ENCODE measurements around the gene TLCD3B.

Gene TLCD3B

GRCh38 chr16:29987371-29988085 lies 43.5 kb downstream of the TLCD3B start:
- DNase-seq = no peak

GRCh38 chr16:29986931-29987330 lies 44.1 kb downstream of the TLCD3B start:
- DNase-seq = no peak

GRCh38 chr16:29986231-29986630 lies 44.8 kb downstream of the TLCD3B start:
- DNase-seq = no peak

- DNase-seq = no peak
Observed at GRCh38 chr16:29985271-29985811, 45.7 kb downstream of the TLCD3B start.

- no peak for DNase-seq
Observed at GRCh38 chr16:29984764-29985147, 46.3 kb downstream of the TLCD3B start.

GRCh38 chr16:29984137-29984763 lies 46.8 kb downstream of the TLCD3B start:
- no peak for DNase-seq

GRCh38 chr16:29983420-29984136 lies 47.5 kb downstream of the TLCD3B start:
- DNase-seq = no peak

- DNase-seq = no peak
Observed at GRCh38 chr16:29982560-29983419, 48.3 kb downstream of the TLCD3B start.

- no peak for DNase-seq
Observed at GRCh38 chr16:29978564-29979270, 52.4 kb downstream of the TLCD3B start.

- DNase-seq = no peak
Observed at GRCh38 chr16:29978081-29978480, 53.0 kb downstream of the TLCD3B start.

GRCh38 chr16:29977063-29977825 lies 53.8 kb downstream of the TLCD3B start:
- DNase-seq = no peak

GRCh38 chr16:29975811-29976511 lies 55.1 kb downstream of the TLCD3B start:
- DNase-seq = no peak

- no peak for DNase-seq
Observed at GRCh38 chr16:29975134-29975538, 55.9 kb downstream of the TLCD3B start.
